Posterior cingulate gyrus (tissue), 11 donors: ENCODE measurements around the gene SNAP91.
"Not testable (repeated sequence)": the region's sequence is repeated elsewhere in the genome, so short reads cannot be mapped to it uniquely, and the experiment has no call there.

Source experiments
- DNase-seq, 10 donors: peaks; one replicate each; pipeline versions ENCODE4 v3.0.0 to v3.0.0-alpha.2; 2020 to 2021; ENCODE audit warnings: mixed read lengths in 3 of 10
- intact Hi-C: fragments of 100-400 bp; cut with DNase I; formaldehyde crosslinking; loops from one replicate; pipeline ENCODE4 v1.15.1; 2023

Gene SNAP91

GRCh38 chr6:83708970-83709747 is at the start of gene SNAP91:
SNAP91 (minus strand) TSS chr6:83709101; CDS start chr6:83707927, 1,174 bp downstream.
- peak; percentile 68 to 97 (median 87) for DNase-seq
- intact Hi-C loops: loop anchor here (2.0 to 5.0 kb wide), 2 partner anchors 144 to 518 kb away; partner anchors contain the start of genes CEP162 and RIPPLY2

- intact Hi-C loops: no loop called here
- no peak for DNase-seq
Observed at GRCh38 chr6:83758533-83758932, 49.6 kb upstream of the SNAP91 start.

- intact Hi-C loops: no loop called here
- no peak for DNase-seq
Observed at GRCh38 chr6:83757021-83757420, 48.1 kb upstream of the SNAP91 start.

GRCh38 chr6:83756565-83756964 is 47.7 kb upstream of the SNAP91 start:
- intact Hi-C loops: no loop called here
- no peak for DNase-seq

- intact Hi-C loops, DNase-seq: not testable (repeated sequence)
Observed at GRCh38 chr6:83752375-83752774, 43.5 kb upstream of the SNAP91 start.

GRCh38 chr6:83741089-83741488 is 32.2 kb upstream of the SNAP91 start:
- DNase-seq: no peak
- intact Hi-C loops: no loop called here

- no peak for DNase-seq
- intact Hi-C loops: no loop called here
Observed at GRCh38 chr6:83735461-83735860, 26.6 kb upstream of the SNAP91 start.

GRCh38 chr6:83729871-83730270 is 21.0 kb upstream of the SNAP91 start:
- intact Hi-C loops: no loop called here
- DNase-seq: no peak

- no peak for DNase-seq
- intact Hi-C loops: no loop called here
Observed at GRCh38 chr6:83722876-83723275, 14.0 kb upstream of the SNAP91 start.

GRCh38 chr6:83717809-83718208 is 8.9 kb upstream of the SNAP91 start:
- DNase-seq: no peak
- intact Hi-C loops: no loop called here

- intact Hi-C loops: no loop called here
- DNase-seq: no peak
Observed at GRCh38 chr6:83711958-83712357, 3.1 kb upstream of the SNAP91 start.

GRCh38 chr6:83709748-83710050 is 798 bp upstream of the SNAP91 start:
- intact Hi-C loops: loop anchor here (2.0 to 5.0 kb wide), 2 partner anchors 143 to 518 kb away; partner anchors contain the start of genes CEP162 and RIPPLY2
- no peak for DNase-seq

- intact Hi-C loops: loop anchor here (2.0 to 5.0 kb wide), 2 partner anchors 144 to 519 kb away; partner anchors contain the start of genes CEP162 and RIPPLY2
- peak; percentile 16 to 86 (median 40) for DNase-seq
Observed at GRCh38 chr6:83708546-83708969, 343 bp downstream of the SNAP91 start.

- intact Hi-C loops: loop anchor here (2.0 to 5.0 kb wide), 2 partner anchors 145 to 519 kb away; partner anchors contain the start of genes CEP162 and RIPPLY2
- DNase-seq: peak; percentile 39 to 94 (median 67)
Observed at GRCh38 chr6:83707829-83708545, 914 bp downstream of the SNAP91 start.

GRCh38 chr6:83702749-83703148 is 6.2 kb downstream of the SNAP91 start:
- no peak for DNase-seq
- intact Hi-C loops: no loop called here

- intact Hi-C loops: no loop called here
- no peak for DNase-seq
Observed at GRCh38 chr6:83702077-83702476, 6.8 kb downstream of the SNAP91 start.

GRCh38 chr6:83696674-83697073 is 12.2 kb downstream of the SNAP91 start:
- intact Hi-C loops: no loop called here
- no peak for DNase-seq

- intact Hi-C loops: no loop called here
- DNase-seq: no peak
Observed at GRCh38 chr6:83685481-83685880, 23.4 kb downstream of the SNAP91 start.

- intact Hi-C loops: no loop called here
- no peak for DNase-seq
Observed at GRCh38 chr6:83677791-83678190, 31.1 kb downstream of the SNAP91 start.

- DNase-seq: no peak
- intact Hi-C loops: no loop called here
Observed at GRCh38 chr6:83637953-83638352, 70.9 kb downstream of the SNAP91 start.

- intact Hi-C loops: no loop called here
Observed at GRCh38 chr6:83636800-83637199, 72.1 kb downstream of the SNAP91 start.

GRCh38 chr6:83633609-83634008 is 75.3 kb downstream of the SNAP91 start:
- intact Hi-C loops: no loop called here
- peak in 1 of 10 donors; percentile 57 for DNase-seq

More at GRCh38 chr6:83636800-83637199, 72.1 kb downstream of the SNAP91 start:
- DNase-seq: no peak
